Breast epithelium (tissue), 4 donors: ENCODE measurements around the gene ZNF516. TPM values are rescaled to one million over a fixed set of nuclear protein-coding genes. Genes with fewer than 3 reads are reported as not detected.

ENCODE experiments used
- DNase-seq, 2 donors: peaks; one replicate each; pipeline ENCODE4 v3.0.0-alpha.2; 2019; ENCODE audit warnings: low spot score in 2 of 2
- H3K27ac ChIP-seq, 2 donors: fragments of 200-600 bp; sonication (generic) in 1 of 2; one replicate each; pipeline ENCODE4 v1.5.1; 2016 to 2019; ENCODE audit warnings: mild to moderate bottlenecking in 1 of 2
- H3K27me3 ChIP-seq, 2 donors: fragments of 200-600 bp; sonication (generic) in 1 of 2; one replicate each; pipeline versions ENCODE4 v1.5.1 to v1.6.0; 2017 to 2019; ENCODE audit warnings: control low read depth in 1 of 2, mild to moderate bottlenecking in 1 of 2
- H3K36me3 ChIP-seq: fragments of 200-600 bp; one replicate; pipeline ENCODE4 v1.5.1; 2019
- H3K4me1 ChIP-seq, 2 donors: fragments of 200-600 bp; sonication (generic); one replicate each; pipeline ENCODE4 v1.5.1; 2016 to 2019; ENCODE audit warnings: control low read depth in 1 of 2
- H3K4me3 ChIP-seq, 3 donors: fragments of 200-600 bp; sonication (generic); 1 replicate in 2 of 3; 2 replicates in 1 of 3; pipeline ENCODE4 v1.5.1; 2016 to 2019; ENCODE audit warnings: mild to moderate bottlenecking in 3 of 3, moderate library complexity in 2 of 3
- H3K9me3 ChIP-seq, 2 donors: fragments of 200-600 bp; sonication (generic) in 1 of 2; one replicate each; pipeline ENCODE4 v1.5.1; 2016 to 2019; ENCODE audit warnings: control low read depth in 1 of 2
- POLR2A ChIP-seq: fragments of 450-650 bp; IDR thresholded peaks from one replicate; pipeline ENCODE4 v1.6.1; 2016; ENCODE audit warnings: antibody characterized with exemption, mild to moderate bottlenecking, moderate library complexity
- POLR2AphosphoS5 ChIP-seq, 3 donors: sonication (generic); formaldehyde crosslinking; IDR thresholded peaks; one replicate each; pipeline ENCODE4 v1.6.1; 2017; ENCODE audit warnings: antibody characterized with exemption in 3 of 3
- intact Hi-C: fragments of 100-400 bp; cut with DNase I; formaldehyde crosslinking; loops from one replicate; pipeline ENCODE4 v1.15.1; 2023; ENCODE audit warnings: low total_unique reads
- total RNA-seq, 3 donors: library from RNA; depleted of rRNA; stranded (reverse); fragments of >200 nt; gene quantifications; one replicate each; pipeline ENCODE4 v1.1.0, GENCODE V29; 2016
- TF ChIP-seq, protein P1 (sequence below), 3 donors: fragments of 450-650 bp; IDR thresholded peaks; one replicate each; pipeline ENCODE4 v1.5.1; 2016 to 2017; ENCODE audit warnings: antibody characterized with exemption in 3 of 3, mild to moderate bottlenecking in 3 of 3, moderate library complexity in 3 of 3

ZNF516 gene
- total RNA-seq, 3 donors from 2014 or later: 12.0 to 33.4 (median 24.0) TPM

GRCh38 chr18:76456823-76457222 lies 38.2 kb downstream of the ZNF516 start:
- Histone ChIP-seq H3K4me1 (peaks cover 1 to 14% of the 10 kb centered on the region in 2 donors), H3K36me3 (no peaks in the 10 kb centered on the region), H3K27ac (no peak overlapping the region), H3K4me3 (no peak overlapping the region), H3K27me3 (no peaks in the 10 kb centered on the region), H3K9me3 (no peaks in the 10 kb centered on the region)
- DNase-seq: no peak
- no peak for TF ChIP-seq POLR2A
- TF ChIP-seq, protein P1, sequence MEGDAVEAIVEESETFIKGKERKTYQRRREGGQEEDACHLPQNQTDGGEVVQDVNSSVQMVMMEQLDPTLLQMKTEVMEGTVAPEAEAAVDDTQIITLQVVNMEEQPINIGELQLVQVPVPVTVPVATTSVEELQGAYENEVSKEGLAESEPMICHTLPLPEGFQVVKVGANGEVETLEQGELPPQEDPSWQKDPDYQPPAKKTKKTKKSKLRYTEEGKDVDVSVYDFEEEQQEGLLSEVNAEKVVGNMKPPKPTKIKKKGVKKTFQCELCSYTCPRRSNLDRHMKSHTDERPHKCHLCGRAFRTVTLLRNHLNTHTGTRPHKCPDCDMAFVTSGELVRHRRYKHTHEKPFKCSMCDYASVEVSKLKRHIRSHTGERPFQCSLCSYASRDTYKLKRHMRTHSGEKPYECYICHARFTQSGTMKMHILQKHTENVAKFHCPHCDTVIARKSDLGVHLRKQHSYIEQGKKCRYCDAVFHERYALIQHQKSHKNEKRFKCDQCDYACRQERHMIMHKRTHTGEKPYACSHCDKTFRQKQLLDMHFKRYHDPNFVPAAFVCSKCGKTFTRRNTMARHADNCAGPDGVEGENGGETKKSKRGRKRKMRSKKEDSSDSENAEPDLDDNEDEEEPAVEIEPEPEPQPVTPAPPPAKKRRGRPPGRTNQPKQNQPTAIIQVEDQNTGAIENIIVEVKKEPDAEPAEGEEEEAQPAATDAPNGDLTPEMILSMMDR (IDR thresholded peaks at IDR 0.05): no peak
- TF ChIP-seq POLR2AphosphoS5 (IDR thresholded peaks at IDR 0.05): no peak
- intact Hi-C loops: no loop called here

- H3K4me1 ChIP-seq: peaks cover 3 to 17% of the 10 kb centered on the region in 2 donors
Measured at GRCh38 chr18:76456018-76456750, 38.9 kb downstream of the ZNF516 start.

DNA sequence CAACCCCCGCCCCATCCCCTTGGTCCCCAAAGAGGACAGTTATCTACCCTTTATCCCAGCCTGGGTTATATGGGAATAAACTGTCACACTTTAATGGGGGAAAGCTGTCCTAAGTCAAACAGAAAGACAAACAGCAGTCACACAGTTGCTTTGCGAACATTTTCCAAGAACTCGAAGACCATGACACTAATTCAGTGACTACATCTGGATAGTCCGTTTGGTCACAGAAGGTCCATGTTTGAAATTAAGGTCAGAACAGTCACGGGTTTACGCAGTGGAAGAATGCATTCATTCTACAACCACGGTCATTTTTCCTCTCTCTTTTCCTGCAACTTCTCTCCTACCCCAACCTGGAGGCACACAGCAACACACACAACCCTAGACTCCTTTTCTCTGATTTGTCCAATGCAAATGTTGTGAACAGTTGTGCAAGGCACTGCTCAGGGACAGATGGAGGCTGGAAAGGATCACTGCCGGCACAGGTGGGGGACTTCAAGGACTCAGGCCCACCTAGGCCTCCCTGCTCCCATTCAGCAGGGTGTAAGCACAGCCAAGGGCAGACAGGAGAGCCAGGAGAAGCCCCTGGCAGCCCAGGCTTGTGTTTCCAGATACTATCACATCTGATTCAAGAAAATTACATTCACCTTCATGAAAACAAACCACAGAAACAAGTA lies 39.9 kb downstream of the ZNF516 start:
- Histone ChIP-seq H3K27me3 (no peaks in the 10 kb centered on the region), H3K4me3 (no peak overlapping the region), H3K27ac (no peak overlapping the region), H3K4me1 (peaks cover 3 to 14% of the 10 kb centered on the region in 2 donors), H3K36me3 (no peaks in the 10 kb centered on the region), H3K9me3 (no peaks in the 10 kb centered on the region)
- TF ChIP-seq POLR2A (no peak), POLR2AphosphoS5 (IDR thresholded peaks at IDR 0.05) (no peak)
- TF ChIP-seq, protein P1 (IDR thresholded peaks at IDR 0.05): no peak
- intact Hi-C loops: no loop called here
- peak in 1 of 2 donors; percentile 1 for DNase-seq

More at GRCh38 chr18:76456018-76456750, 38.9 kb downstream of the ZNF516 start:
- Histone ChIP-seq H3K4me3 (no peak overlapping the region), H3K9me3 (no peaks in the 10 kb centered on the region), H3K27ac (no peak overlapping the region), H3K36me3 (no peaks in the 10 kb centered on the region), H3K27me3 (no peaks in the 10 kb centered on the region)
- DNase-seq: peak in 1 of 2 donors; percentile 12
- intact Hi-C loops: no loop called here
- TF ChIP-seq POLR2AphosphoS5 (IDR thresholded peaks at IDR 0.05) (no peak), POLR2A (no peak)
- TF ChIP-seq, protein P1 (IDR thresholded peaks at IDR 0.05): no peak

DNA sequence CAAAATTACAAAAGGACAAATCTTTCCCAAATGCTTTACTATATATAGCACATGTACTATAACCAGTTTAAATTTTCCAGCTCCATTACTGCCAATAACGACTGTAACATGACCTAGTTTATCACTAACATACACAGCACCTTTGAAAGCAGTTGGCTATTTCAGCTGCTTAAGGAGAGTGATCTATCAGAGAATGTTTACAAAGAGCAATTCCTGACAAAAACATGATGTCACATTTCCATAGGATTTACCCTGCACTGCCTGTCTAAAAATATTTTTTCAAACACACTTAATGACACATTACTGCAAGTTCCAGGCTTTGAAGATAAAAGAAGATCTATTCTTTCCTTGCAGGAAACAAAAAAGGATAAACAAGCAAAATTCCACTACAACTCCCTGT lies 40.6 kb downstream of the ZNF516 start:
- no peaks in the 10 kb centered on the region for H3K9me3 ChIP-seq
- TF ChIP-seq, protein P1 (IDR thresholded peaks at IDR 0.05): no peak
- no peak for TF ChIP-seq POLR2AphosphoS5 (IDR thresholded peaks at IDR 0.05)
- TF ChIP-seq POLR2A: no peak
- H3K4me1 ChIP-seq: peaks cover 3 to 10% of the 10 kb centered on the region in 2 donors
- no peak for DNase-seq
- no peak overlapping the region for H3K27ac ChIP-seq
- intact Hi-C loops: no loop called here
- no peak overlapping the region for H3K4me3 ChIP-seq
- no peaks in the 10 kb centered on the region for H3K27me3 ChIP-seq
- no peaks in the 10 kb centered on the region for H3K36me3 ChIP-seq

DNA sequence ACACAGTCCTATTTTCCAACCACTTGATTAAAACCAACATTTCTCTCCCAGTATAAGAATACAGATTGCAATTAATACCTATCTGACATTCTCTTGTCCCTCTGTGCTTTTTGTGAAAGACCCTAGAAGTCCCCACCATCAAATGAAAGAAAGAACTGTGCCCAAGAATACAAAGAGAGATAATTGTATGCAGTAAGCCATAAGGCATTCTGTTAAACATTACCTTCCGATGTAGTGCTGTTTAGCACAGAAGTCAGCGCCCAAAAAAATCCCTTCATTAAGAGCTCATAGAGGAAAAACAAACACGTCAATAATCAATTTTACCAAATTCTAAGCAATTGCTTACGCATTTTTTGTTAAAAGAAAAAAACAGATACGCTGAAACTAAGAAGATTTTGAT lies 41.1 kb downstream of the ZNF516 start:
- H3K27ac ChIP-seq: no peak overlapping the region
- TF ChIP-seq POLR2A (no peak), POLR2AphosphoS5 (IDR thresholded peaks at IDR 0.05) (no peak)
- TF ChIP-seq, protein P1 (IDR thresholded peaks at IDR 0.05): no peak
- H3K27me3 ChIP-seq: no peaks in the 10 kb centered on the region
- no peaks in the 10 kb centered on the region for H3K9me3 ChIP-seq
- DNase-seq: no peak
- peaks cover 3 to 5% of the 10 kb centered on the region in 2 donors for H3K4me1 ChIP-seq
- H3K36me3 ChIP-seq: no peaks in the 10 kb centered on the region
- intact Hi-C loops: no loop called here
- H3K4me3 ChIP-seq: no peak overlapping the region
